ENCODE results near the gene EARS2.
"Not testable (repeated sequence)": the region's sequence is repeated elsewhere in the genome, so short reads cannot be mapped to it uniquely, and the experiment has no call there.

The EARS2 gene

DNA sequence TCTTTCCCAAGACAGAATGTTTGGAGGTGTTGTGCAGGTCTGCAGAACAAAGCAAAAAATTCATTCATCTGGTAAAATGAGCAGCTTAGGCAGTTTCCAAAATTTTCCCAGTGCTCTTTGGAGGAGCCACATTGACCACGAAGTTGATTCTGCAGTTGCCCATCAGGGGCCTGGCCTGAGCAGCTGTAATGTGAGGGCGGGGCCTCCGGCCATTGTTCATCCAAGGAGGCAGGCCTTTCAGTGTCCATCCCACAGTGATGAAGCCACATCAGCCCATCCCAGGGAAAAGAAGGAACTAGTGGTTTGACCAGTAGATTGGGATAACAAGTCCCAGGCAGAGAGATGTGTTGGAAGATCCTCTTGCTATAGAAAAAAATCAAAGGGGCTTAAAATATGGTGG lies 10.5 kb upstream of the EARS2 start:
- no peak for DNase-seq (ENCODE audit: low spot score)

DNA sequence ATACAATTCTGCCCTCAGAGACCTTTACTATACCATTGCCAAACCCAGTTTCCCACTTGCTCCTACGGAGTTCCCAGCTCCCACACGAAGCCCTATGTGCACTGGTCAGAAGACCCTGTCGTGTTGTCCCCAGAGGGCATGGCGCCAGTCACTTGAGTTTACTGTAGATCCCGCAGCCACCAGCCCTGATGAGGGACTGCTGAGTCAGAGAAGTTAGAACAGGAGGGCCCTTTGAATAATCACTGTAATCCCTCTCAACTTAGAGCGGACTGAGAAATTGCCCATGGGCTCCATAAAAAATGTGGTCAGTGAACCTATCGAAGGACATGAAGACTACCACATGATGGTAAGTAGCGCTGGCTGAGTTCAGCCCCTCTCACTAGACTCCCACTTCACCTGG lies 9.6 kb upstream of the EARS2 start:
- no peak for DNase-seq (ENCODE audit: low spot score)

DNA sequence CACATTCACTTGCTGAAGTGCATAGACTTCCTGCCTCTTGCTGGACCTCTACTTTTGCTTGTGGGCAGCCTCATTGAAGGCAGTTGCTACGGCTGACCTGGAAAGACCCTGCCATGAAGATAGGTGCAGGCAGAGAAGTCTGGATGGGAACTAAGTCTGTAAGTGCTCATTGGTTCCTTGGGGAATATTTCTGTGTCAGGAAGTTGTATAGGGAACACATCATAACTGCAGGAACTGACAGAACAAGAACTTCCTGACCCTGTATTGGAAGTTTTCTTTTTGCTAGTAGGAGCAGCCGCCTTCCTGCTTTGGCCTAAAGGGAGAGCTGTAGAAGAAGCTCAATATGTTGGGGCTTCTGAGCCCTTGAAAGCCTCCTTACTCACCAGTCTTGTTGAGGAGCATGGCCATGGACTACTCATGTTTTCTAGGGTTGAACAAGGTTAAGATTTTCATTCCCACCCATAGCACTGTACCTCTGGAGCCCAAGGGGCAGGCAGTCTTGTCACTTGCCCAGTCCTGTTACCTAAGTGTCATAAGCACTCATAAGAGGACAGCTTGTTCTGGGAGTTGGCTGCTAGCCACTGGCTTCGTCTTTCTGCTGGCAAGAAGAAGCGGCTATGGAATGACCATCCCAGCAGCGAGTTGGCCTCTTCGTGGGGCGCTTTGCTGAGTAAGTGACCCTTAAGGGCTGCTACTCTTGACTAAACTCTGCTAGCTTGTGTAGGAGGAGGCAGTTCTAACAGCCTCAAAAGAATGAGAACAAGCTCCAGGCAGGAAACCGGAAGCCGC lies 7.6 kb upstream of the EARS2 start:
- DNase-seq (ENCODE audit: low spot score) = no peak

DNA sequence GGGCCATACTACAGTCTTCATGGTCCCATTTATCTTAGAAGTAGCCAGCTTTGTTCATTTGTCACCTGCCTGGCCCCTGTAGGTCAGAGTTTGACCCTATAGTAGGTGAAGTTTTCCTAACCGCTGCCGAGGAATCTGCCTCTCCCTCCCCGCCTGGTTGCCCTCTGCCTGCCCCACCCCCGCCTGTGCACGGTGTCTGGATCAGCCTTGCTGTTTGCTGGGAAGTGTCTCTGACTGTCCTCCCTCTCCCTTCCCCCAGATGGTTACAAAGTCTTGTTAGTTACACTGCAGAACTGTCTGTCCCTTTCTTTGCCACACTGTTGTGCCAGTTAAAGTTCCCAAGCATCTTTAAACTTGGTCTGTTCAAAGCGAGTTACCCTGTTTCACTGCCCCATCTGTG lies 6.0 kb upstream of the EARS2 start:
- no peak for DNase-seq (ENCODE audit: low spot score)

DNA sequence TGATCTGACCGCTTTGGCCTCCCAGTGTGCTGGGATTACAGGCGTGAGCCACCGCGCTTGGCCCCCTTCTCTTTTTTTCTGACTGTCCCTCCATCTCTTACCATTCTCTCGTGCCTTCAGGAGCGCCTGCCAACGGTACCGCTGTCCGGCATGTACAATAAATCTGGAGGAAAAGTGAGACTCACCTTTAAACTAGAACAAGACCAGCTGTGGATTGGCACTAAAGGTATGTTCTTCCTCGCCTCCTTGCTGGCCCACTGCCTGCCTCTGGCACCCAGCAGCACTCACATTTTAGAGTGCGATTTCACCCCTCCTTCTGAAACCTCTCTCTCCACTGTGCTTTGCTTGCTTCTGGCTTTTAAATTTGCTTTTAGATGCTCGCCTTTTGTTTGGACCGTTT lies 5.4 kb upstream of the EARS2 start:
- DNase-seq (ENCODE audit: low spot score) = no peak

DNA sequence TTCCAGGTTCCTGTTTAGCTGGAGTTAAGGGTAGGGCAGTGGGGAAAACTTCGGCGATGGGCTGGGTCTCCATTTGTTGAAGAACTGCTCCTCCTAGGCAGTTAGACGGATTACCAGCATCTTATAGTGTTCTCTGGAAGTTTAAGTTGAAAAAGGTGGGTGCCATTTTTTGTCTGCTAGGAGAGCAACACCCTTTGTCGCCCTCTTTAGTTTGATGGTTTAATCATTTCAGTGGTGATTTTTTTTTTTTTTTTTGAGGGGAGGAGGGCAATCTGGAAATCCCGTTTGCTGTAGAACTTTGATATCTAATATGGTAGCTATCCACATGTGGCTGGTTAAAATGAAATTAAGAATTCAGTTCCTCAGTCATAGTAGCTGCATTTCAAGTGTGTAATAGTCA lies 4.4 kb upstream of the EARS2 start:
- DNase-seq (ENCODE audit: low spot score) = no peak

DNA sequence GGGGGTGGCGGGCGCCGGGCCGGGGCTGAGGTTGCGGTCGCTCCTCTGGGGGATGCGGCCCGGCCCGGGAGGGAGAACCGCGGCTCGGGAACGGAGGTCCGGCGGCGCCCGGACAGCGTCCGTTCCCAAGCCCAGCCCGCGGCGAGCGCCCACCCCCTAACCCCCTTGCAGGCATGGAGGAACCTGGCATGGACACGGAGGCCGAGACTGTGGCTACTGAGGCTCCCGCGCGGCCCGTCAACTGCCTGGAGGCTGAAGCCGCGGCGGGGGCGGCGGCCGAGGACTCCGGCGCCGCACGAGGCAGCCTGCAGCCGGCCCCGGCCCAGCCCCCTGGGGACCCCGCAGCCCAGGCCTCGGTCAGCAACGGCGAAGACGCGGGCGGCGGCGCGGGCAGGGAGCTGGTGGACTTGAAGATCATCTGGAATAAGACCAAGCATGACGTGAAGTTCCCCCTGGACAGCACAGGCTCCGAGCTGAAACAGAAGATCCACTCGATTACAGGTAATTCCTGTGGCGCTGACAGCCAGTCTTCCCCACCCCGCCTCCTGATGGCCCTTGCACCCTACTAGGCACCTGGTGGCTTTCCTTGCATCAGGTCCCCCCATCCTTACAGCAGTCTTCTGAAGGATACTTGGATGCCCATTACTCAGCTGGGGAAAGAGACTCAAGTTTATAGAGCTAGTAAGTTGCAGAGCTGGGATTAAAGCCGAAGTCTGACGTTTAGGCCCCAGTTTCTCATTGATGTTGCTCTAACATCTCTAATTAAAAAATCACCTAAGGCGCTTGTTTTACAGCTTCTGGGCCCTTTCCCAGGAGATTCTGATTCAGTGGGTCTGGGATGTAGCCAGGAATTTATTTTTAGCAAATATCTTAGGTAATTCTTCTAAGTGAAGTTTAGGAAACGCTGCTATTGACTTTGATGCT lies 891 bp upstream of the EARS2 start:
- DNase-seq (ENCODE audit: low spot score) = peak; percentile 14

DNA sequence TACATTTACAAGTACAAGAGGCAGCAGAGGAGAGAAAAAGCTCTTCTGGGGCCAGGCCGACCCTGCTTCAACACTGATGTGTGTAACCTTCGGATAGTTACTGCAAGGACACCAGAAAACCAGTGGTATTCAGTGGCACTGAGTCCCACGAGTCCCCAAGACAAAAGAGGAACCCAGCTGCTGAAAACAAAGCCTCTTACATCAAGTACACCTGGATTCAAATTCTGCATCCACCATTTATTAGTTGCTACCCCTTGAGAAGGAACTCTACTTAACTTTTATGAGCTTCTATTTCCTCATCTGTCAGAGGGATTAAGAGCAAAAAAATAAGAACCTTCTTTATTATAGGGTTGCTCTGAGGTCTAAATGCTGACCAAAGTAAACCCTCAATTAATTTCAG lies 2.6 kb downstream of the EARS2 start:
- DNase-seq (ENCODE audit: low spot score) = no peak

DNA sequence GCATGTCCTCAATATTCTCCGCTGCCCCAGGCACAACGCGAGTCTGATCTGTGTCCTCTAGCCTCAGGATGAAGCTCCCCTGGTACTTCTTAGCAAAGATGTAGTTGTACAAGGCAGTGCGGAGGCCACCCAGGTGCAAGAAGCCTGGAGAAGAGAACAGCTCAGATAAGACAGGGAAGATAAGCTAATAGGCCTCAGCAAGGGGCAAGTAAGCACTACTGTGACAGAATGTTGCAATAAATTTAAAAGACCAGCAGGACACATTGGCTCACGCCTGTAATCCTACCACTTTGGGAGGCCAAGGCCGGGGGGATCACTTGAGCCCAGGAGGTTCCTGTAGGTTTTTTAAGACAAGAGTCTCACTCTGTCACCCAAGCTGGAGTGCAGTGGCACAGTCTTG lies 5.0 kb downstream of the EARS2 start:
- no peak for DNase-seq (ENCODE audit: low spot score)

DNA sequence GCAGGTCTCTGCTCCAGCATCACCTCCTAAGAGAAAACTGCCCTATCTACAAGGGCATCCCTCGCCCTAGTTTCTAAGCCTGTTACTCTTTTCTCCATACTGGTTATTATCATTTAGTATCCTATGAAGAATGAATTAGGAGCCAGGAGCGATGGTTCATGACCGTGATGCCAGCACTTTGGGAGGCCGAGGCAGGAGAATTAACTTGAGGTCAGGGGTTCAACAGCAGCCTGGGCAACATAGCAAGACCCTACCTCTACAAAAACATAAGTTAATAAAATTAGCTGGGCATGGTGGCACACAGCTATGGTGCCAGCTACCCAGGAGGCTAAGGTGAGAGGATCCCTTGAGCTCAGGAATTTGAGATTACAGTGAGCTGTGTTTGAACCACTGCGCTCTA lies 7.2 kb downstream of the EARS2 start:
- DNase-seq (ENCODE audit: low spot score) = no peak

DNA sequence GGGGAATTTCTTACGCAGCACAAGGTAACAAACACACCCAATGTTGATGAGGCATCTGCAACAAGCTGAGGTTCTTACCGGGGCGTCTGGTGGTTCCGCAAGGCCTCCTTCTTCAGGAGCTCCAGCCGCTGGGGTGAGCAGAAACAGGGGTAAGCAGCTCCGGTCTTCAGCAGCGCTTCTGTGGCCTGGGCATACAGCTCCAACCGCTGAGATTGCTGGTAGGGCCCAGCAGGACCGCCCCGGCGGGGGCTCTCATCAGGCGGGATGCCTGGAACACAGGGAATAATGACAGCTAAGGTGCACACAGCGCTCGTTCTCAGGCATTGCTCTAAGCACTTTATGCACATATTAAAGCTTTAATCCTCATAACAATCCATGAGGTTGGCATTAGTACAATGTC lies 12.7 kb downstream of the EARS2 start:
- no peak for DNase-seq (ENCODE audit: low spot score)

DNA sequence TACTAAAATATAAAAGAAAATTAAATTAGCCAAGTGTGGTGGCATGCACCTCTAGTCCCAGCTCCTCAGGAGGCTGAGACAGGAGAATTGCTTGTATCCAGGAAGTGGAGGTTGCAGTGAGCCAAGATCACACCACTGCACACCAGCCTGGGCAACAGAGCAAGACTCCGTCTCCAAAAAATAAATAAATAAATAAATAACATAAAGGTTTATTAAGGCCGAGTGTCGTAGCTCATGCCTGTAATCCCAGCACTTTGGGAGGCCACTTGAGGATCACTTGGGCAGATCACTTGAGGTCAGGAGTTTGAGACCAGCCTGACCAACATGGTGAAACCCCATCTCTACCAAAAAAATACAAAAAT lies 16.4 kb downstream of the EARS2 start:
- DNase-seq (ENCODE audit: low spot score) = not testable (repeated sequence)

DNA sequence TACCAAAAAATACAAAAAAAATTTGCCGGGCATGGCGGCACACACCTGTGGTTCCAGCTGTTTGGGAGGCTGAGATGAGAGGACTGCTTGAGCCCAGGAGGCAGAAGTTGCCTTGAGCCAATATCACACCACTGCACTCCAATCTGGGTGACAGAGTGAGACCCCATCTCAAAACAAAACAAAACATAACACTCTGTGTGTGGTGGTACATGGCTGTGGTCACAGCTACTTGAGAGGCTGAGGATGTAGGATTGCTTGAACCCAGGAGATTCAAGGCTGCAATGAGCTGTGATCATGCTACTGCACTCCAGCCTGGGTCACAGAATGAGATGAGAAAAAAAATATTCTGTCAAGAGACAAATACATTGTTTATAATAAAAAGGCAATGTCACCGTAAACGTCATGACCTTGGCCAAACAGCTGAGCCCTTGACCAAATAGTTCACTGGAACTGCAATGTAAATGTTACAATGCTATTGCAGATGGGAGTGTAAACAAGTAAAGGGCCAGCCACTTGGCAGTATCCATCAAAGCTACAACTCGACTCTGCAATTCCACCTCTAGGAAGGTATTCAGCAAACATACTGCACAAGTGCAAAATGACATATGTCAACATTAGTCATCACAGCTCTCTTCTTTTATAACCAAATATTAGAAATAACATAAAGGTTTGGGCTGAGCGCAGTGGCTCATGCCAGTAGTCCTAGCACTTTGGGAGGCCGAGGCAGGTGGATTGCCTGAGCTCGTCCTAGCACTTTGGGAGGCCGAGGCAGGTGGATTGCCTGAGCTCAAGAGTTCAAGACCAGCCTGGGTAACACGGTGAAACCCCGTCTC lies 16.9 kb downstream of the EARS2 start:
- no peak for DNase-seq (ENCODE audit: low spot score)

DNA sequence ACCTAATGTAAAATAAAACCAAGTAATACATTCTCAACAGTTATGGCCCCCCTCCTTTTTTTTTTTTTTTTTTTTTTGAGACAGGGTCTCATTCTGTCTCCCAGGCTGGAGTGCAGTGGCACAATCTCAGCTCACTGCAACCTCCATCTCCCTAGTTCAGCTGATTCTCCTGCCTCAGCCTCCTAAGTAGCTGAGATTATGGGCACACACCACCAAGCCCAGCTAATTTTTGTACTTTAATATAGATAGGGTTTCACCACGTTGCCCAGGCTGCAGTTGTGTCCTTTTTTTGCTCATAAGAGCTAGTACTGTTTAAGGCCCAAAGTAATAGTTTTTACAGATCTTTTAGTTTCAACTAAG lies 18.3 kb downstream of the EARS2 start:
- no peak for DNase-seq (ENCODE audit: low spot score)

DNA sequence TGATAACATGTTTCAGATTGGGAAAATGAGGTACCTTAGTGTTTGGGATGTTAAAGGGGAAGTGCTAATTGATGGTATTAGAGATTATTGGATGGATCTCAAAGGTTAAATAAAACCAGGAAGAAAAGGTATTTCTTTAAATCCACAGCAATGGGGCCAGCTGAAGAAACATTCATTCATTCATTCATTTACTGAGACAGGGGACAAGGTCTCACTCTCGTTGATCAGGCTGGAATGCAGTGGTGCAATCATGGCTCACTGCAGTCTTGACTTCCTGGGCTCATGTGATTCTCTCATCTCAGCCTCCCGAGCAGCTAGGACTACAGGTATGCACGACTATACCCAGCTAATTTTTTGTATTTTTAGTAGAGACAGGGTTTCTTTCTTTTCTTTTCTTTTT lies 19.8 kb downstream of the EARS2 start:
- no peak for DNase-seq (ENCODE audit: low spot score)

DNA sequence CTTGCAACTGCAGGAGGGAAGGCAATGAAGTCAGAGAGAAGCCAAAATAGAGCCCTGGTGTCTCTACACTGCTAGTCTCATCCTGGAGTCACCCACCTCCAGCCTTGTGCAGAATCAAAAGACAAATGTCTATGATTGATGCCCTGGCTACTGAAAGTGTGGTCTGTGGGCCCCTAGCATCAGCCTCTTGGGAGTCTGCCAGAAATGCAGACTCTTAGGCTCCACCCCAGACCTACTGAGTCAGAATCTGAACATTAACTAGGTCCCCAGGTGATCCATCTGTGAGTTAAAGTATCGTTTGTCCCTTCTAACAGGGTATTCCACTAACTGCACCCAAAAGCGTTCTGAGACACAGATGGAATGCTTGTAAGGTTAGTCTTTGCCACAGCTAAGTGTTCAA lies 21.2 kb downstream of the EARS2 start:
- no peak for DNase-seq (ENCODE audit: low spot score)

DNA sequence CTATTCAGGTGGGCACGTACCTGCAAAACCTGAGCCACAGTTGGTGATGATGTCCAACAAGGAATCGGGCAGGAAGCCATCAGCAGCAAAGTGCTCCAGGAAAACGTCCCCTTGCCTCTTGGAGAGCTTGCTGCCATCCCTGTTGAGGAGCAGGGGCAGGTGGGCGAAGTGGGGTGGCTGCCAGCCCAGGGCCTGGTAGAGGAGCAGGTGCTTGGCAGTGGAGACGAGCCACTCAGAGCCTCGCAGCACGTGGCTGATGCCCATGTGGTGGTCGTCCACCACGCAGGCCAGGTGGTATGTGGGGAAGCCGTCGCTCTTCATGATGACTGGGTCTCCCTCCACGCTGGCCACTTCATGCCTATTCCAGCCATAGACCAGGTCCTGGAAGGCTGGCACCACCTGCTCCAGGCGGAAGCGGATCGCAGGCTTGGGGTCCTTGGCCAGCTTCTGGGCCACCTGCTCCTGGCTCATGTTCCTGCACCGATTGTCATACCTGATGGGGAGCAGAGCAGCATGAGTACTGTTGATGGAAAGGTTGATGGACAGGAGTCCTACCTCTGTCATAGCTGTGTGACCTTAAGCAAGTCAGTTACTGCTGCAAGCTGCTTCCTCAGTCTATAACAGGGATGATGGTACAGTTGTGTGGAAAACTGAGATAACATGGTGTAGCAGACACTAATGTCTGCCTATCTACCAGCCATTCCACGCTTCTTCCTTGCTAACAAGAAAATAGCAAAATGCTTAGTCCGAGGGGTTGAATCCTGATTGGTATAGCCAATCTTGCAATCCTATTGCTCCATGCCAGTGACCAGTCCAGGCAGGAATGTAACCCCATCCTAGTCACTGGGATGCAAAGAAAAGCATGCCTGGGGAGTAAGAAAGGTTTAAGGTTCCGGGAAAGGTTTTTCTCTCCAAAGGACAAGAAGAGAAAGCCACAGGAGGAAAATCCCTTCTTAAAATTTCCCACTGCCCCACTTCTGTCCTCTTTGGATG lies 22.0 kb downstream of the EARS2 start:
- DNase-seq (ENCODE audit: low spot score) = no peak

DNA sequence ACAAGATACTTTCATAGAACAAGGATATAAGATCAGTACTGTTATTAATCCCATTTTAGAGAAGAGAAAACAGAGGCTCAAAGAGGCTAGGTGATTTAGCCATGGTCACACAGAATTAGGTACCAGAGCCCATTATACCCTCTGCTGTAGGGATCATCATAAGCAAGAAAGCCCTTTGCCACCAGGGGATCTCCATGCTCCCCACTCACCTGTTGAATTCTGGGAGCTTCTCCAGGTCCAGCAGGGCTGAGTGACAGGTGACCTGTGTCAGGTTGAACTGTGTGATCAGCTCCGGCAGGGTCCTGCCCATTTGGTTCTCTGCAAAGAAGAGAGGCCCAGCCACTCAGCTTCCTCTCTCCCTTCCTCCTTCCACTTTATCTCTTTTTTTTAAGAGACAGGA lies 24.7 kb downstream of the EARS2 start:
- no peak for DNase-seq (ENCODE audit: low spot score)

DNA sequence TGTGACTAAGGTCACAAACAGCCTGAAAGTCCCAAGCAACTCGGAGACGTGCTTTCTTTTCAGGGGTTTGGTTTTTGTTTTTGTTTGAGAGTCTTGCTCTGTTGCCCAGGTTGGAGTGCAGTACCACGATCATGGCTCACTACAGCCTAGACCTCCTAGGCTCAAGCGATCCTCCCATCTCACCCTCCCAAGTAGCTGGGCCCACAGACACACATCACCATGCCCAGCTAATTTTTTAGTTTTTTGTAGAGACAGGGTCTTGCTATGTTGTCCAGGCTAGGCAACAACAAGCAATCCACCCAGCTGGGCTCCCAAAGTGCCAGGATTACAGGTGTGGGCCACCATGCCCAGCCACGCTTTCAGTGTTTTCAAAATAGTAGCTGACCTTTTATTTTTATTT lies 27.1 kb downstream of the EARS2 start:
- DNase-seq (ENCODE audit: low spot score) = no peak

DNA sequence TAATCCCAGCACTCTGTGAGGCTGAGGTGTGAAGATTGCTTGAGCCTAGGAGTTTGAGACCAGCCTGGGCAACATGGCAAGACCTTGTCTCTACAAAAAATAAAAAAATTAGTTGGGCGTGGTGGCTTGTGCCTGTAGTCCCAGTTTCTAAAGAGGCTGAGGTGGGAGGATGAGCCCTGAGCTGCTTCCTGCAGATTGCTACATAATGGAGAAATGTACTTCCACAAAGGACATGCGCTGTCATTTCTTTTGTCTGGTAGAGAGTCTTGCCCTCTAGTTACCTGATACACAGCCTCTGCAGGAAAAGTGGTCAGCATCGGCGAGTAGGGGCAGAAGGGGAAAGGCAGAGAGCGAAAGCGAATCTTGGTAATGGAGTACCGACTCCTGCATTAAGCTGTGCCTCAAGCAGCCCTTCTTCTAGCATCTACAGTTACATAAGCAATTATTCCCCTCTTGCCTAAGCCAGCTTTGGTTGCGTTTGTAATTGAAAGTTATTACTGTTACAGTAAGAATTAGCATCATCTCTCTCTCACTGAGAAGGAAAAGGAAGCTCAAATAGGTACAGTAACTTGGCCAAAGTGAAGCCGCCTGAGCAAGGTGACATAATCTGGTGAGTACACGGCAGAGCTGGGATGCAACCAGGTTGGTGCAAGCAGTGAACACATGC lies 28.4 kb downstream of the EARS2 start:
- no peak for DNase-seq (ENCODE audit: low spot score)
